ENCODE data around the gene CARF.

CARF gene

GRCh38 chr2:202932425-202933138, 20.5 kb downstream of the CARF start:
- DNase-seq (ENCODE audit: extremely low read depth, low read depth), result no peak
- TF ChIP-seq CTCF (IDR thresholded peaks at IDR 0.05; ENCODE audit: low read depth, low read length), result no peak

DNA sequence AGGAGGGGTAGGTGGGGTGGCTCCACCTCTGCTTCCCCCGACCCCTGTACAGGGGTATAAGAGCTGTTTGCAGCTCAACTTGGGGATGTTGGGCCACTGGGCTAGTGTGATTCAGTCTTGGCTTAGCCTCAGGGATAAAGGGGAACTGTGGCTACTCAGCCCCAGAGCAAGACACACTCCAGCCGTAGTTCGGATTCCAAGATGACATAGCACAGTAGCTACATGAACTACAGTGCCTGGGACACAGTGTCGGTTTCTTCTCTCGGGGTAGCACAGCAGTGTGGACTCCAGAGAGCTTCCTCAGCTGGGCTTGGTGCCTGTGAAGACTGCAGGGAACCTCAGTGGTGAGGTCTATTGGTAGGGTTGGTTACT, 21.1 kb downstream of the CARF start:
- TF ChIP-seq CTCF (IDR thresholded peaks at IDR 0.05; ENCODE audit: low read depth, low read length), result no peak
- no peak for DNase-seq (ENCODE audit: extremely low read depth, low read depth)

GRCh38 chr2:202933958-202934357, 21.9 kb downstream of the CARF start:
- TF ChIP-seq CTCF (IDR thresholded peaks at IDR 0.05; ENCODE audit: low read depth, low read length), result no peak

GRCh38 chr2:202934456-202934855, 22.4 kb downstream of the CARF start:
- no peak for TF ChIP-seq CTCF (IDR thresholded peaks at IDR 0.05; ENCODE audit: low read depth, low read length)
- no peak for DNase-seq (ENCODE audit: extremely low read depth, low read depth)

More at GRCh38 chr2:202933958-202934357, 21.9 kb downstream of the CARF start:
- DNase-seq (ENCODE audit: extremely low read depth, low read depth), result no peak

DNA sequence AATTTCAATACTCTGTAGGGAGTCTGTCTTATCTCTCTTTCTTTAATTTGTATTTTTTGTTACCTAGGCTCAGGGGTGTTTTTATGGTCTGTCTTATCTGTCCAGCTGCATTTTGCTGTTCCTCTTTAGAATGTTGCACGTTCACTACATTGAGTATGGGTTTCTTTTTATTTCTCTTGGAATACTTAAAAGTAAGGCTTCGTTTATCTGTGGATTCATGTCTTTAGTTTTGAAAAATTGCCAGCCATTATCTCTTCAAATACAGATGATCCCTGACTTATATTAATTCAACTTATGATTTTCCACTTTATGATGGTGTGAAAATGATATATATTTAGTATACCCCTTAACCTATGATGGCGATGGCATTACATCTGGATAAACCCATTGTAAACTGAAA, 26.9 kb downstream of the CARF start:
- no peak for TF ChIP-seq CTCF (IDR thresholded peaks at IDR 0.05; ENCODE audit: low read depth, low read length)
- DNase-seq (ENCODE audit: extremely low read depth, low read depth), result no peak

DNA sequence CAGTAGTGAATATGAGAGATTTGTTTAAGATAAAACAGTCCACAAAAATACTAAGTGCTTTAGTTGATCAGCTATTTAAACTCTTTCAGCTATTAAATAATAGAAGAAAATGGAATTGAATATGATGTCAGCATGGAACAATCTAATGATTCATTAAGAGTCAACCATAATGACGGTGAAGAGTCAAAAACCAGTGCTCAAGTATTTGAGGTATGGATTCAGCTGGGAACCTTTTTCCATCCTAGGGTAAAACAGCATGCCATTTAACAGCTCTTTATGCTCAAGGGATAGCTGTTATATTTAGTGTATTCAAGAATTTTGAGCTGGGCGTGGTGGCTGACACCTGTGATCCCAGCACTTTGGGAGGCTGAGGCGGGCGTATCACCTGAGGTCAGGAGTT, 29.7 kb downstream of the CARF start:
- DNase-seq (ENCODE audit: extremely low read depth, low read depth), result no peak
- no peak for TF ChIP-seq CTCF (IDR thresholded peaks at IDR 0.05; ENCODE audit: low read depth, low read length)

- TF ChIP-seq CTCF (IDR thresholded peaks at IDR 0.05; ENCODE audit: low read depth, low read length), result no peak
- no peak for DNase-seq (ENCODE audit: extremely low read depth, low read depth)
Observed at GRCh38 chr2:202944408-202944807, 32.3 kb downstream of the CARF start.

Measured in AG09319 (cell line).